ENCODE data around the gene POU6F2.
"Not testable (repeated sequence)": the region's sequence is repeated elsewhere in the genome, so short reads cannot be mapped to it uniquely, and the experiment has no call there.

The POU6F2 gene

GRCh38 chr7:39360766-39361165, 383.1 kb downstream of the POU6F2 start:
- no peak for DNase-seq

GRCh38 chr7:39365751-39366295, 388.1 kb downstream of the POU6F2 start:
- no peak for DNase-seq

DNA sequence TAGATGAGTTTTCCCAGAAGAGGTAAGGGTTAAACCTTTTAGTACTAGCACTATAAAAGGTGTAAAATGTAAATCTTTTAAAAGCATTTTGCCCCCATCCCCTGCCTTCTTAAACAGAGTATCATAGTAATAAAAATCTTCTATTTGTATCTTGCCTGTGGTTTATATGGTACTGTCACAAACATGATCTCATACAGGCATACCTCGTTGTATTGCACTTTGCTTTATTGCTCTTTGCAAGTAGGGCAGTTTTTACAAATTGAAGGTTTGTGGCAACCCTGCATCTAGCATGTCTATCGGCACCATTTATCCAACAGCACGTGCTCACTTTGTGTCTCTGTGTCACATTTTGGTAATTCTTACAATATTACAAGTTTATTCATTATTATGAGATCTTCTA, 389.7 kb downstream of the POU6F2 start:
- DNase-seq = no peak

DNA sequence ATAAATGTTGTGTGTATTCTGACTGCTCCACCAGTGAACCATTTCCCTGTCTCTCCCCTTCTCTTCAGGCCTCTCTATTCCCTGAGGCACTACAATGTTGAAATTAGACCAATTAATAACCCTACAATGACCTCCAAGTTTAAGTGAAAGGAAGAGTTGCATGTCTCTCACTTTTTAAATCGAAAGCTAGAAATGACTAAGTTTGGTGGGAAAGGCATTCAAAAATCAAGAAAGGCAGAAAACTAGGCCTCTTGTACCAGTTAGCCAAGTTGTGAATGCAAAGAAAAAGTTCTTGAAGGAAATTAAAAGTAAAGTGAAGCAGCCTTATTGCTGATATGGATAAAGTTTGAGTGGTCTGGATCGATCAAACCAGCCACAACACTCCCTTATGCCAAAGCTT, 390.2 kb downstream of the POU6F2 start:
- no peak for DNase-seq

DNA sequence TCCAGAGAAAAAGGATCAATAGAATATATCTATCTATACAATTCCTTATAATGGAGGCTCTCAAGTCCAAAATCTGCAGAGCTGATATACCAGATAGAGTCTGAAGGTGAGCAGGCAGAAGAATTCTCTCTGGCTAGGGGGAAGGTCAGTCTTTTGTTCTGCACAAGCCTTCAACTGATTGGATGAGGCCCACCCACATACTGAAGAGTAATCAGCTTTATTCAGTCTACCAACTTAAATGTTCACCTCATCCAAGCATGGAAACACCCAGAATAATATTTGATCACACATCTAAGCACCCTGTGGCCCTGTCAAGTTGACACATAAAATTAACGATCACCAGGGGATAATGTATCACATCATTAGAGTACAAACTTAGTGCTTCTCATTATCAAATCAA, 394.7 kb downstream of the POU6F2 start:
- DNase-seq = no peak

GRCh38 chr7:39374436-39375040, 396.8 kb downstream of the POU6F2 start:
- no peak for DNase-seq

- DNase-seq = no peak
Measured at GRCh38 chr7:39375047-39375873, 397.6 kb downstream of the POU6F2 start.

GRCh38 chr7:39375874-39376190, 398.1 kb downstream of the POU6F2 start:
- no peak for DNase-seq

DNA sequence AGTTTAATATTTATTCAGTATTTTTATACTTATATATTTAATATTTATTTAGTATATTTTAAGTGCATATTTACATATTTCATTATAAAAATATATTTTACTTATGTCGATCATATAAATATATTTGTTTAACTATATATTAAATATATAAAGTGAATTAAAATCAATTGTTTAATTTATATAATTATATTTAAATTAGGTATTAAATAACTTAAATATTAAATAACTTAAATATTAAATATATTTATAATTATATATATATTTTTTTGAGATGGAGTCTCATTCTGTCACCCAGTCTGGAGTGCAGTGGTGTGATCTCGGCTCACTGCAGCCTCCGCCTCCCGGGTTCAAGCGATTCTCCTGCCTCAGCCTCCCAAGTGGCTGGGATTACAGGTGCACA, 399.2 kb downstream of the POU6F2 start:
- not testable (repeated sequence) for DNase-seq

GRCh38 chr7:39379416-39379815, 401.7 kb downstream of the POU6F2 start:
- DNase-seq = no peak

- no peak for DNase-seq
Measured at GRCh38 chr7:39383136-39383535, 405.4 kb downstream of the POU6F2 start.

DNA sequence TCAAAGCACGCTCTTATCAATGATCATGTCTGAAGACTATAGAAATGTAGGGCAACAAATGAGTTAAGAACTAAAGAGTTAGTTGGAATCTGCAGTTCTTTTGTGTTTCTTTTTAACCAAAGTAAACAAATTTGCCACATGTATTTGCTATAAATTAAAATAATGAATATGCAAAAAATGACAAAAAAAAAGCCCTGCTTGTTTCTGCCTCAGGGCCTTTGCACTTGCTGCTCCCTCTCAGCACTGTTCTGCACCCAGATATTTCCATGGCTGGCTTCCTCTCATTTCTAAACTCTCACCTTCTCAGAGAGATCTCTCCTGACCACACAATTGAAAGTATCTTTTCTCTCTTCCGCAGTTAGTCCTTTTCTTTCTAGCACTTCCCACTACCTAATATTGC, 406.7 kb downstream of the POU6F2 start:
- no peak for DNase-seq

GRCh38 chr7:39386718-39387117, 409.0 kb downstream of the POU6F2 start:
- no peak for DNase-seq

DNA sequence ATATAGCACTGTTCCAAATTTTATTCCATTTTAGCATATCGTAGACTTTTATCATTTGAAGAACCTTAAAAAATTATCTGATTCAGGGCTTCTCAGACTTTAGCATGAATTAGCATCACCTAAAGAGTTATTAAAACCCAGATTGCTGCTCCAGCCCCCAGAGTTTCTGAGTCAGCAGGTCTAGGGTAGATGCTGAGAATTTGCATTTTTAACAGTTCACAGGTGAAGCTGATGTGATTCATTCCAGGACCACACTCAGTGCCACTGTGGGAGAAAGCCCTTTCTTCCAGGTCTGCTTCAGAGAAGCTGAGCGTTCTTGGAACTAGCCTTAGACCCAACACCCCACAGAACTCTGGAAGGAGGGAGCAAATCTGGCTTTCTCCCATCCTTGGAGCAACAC, 414.4 kb downstream of the POU6F2 start:
- DNase-seq = no peak

DNA sequence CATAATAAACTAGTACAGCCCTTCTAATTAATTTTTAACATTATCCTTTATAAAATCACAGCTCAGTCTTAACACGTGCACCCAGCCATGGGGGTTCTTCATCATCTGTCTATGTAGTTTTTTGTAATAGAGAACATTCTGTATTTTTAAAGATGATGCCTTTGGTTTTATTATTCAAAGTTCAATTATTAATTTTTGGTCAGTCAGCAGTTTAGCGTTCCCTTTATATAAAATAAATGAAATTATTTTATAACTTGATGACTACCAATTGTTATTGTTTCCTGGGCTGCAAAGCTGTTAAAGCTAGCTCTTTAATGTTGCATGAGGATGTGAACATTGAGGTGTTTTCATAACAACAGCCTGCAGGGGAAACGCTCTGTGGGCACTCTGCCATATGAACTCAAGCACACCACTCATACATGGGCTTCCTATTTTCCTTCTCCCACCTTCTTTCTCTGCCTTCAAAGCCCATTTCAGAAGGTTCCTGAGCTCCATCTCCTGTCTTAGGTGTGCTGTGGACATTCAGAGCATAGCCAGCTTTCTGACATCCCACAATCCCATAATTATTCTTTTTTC, 416.5 kb downstream of the POU6F2 start:
- no peak for DNase-seq

- DNase-seq = no peak
Measured at GRCh38 chr7:39399458-39399857, 421.7 kb downstream of the POU6F2 start.

DNA sequence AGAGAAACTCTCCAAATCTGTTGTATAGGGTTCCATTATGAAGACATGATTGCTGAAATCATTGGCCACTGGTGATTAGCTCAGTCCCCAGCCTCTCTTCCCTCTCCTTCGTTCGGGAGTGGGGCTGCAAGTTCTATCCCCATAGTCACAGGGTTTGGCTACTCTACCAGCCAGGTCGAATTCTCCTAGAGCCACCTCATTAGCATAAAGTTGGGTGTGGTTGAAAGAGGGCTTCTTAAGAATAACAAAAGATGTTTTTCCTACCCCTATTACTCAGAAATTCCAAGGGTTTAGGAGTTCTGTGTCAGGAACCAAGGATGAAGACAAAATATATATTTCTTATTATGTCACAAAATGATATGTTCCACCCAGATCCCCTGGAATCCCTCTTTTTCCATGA, 422.3 kb downstream of the POU6F2 start:
- no peak for DNase-seq

DNA sequence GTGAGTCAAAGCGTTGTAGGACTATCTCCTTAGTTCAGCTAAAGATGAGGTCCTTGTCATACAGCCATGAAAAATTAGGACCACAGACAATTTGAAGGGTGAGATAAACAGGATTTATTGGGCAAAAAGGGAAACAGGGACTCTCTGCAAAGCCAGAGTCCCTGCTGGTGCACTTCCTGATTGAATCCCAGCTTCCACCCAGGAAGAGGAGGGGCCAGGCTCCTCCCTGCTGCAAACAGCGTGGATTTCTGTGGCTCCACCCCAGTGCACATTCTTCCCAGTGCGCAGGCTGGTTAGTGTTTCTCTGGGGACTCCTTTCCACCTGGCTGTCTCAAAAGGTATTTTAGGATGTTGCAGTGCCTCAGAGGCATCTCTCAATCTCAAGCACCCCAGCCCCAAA, 423.1 kb downstream of the POU6F2 start:
- no peak for DNase-seq

DNA sequence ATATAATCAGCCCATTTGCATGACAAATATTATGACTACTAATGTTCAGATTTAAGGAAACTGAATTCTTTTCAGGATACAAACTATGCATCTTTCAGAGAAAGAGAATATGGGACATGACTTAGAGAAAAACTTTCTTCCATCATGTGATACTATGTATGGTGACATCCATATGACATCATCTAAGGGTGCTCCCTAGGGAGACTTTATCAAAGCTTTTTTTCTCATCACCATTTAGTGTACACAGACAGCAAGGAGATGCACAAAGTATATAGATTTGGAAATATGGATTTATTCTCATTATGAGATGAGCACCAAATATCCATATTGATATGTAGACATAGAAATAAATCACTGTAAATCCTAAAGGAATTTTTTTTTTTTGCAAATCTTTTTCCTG, 424.3 kb downstream of the POU6F2 start:
- DNase-seq = no peak

GRCh38 chr7:39404907-39405306, 427.2 kb downstream of the POU6F2 start:
- no peak for DNase-seq

- DNase-seq = no peak
Measured at GRCh38 chr7:39405581-39405980, 427.9 kb downstream of the POU6F2 start.

DNA sequence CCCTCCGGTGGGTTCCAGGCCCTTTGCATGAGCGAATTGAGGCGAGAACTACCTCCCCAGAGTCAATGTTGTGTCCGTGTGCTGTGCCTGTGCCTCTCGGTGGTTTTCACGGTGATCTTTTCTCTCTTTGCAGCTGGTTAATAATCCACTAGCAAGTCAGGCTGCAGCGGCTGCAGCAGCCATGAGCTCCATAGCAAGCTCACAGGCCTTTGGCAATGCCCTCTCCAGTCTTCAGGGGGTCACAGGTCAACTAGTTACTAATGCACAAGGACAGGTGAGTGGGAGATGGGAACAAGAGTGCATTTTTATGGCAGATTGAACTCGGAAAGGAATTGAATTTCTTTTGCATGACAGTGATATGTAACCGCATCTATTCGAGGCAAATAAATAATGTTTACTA, 428.8 kb downstream of the POU6F2 start:
- DNase-seq = no peak

DNA sequence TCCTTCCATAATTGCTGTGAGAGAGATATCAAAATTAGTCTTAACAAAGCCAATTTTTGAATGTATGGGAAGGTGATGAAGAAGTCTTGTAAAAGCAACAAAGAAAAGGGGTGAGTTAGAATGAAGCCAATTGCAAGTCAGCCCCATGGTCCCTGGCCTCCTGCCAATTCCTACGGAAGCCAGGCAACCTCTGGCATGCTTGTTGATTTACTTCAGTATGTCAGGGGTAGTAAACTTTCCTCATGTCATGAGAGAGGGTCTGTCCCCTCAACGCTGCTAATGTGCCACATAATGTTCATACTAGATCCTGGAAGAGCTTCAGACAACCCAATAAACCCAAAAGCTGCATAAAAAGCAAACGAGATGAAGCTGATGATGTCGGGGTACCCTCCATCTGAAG, 429.4 kb downstream of the POU6F2 start:
- DNase-seq = no peak

DNA sequence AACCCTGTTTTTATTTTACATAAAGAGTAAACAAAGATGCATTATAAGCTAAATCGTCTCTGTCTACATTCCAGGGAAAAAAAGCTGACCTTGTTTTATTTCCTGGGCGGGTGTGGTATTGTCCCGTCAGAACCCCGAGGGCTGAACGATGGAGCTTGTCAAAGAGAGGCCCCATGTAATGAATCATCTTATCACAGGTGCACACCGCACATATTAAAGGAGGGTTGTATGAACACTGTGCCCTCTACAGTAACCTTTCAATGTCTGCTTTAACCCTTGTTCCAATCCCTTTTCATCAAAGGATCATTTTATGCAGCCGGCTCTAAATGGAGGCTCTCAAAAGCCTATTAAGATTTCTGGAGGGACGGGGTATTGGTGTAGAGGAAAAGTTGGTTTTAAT, 430.0 kb downstream of the POU6F2 start:
- no peak for DNase-seq
